ENCODE data around the gene ATXN1.

DNA sequence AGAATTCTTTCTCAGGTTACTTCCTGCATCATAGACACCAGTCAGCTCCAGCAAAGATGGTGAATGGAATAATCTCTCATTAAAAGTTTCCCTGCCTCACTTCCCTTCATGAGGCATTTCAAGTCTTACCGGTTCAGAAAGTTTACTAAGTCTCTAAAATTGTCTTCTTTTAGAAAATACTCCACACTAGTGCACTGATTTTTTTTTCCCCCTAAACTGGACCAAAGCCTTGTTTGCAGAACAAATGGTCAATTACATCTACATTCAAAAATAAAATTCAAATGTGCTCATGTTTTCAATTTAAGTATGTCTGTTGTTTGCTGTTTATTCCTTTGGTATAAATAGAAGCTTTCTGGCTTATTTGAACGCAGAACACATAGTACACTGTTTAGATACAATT, 411.7 kb downstream of the ATXN1 start:
- no peak for TF ChIP-seq POLR2A (IDR thresholded peaks at IDR 0.05; ENCODE audit: insufficient read depth in 1 of 2, low read depth in 2 of 2, low read length in 2 of 2)
- no peak for TF ChIP-seq CAMTA2 (CRISPR knock-in tag; IDR thresholded peaks at IDR 0.05; ENCODE audit: borderline replicate concordance)
- no peak for TF ChIP-seq ZNF34 (CRISPR knock-in tag; IDR thresholded peaks at IDR 0.05; ENCODE audit: borderline replicate concordance)
- TF ChIP-seq, protein P1, sequence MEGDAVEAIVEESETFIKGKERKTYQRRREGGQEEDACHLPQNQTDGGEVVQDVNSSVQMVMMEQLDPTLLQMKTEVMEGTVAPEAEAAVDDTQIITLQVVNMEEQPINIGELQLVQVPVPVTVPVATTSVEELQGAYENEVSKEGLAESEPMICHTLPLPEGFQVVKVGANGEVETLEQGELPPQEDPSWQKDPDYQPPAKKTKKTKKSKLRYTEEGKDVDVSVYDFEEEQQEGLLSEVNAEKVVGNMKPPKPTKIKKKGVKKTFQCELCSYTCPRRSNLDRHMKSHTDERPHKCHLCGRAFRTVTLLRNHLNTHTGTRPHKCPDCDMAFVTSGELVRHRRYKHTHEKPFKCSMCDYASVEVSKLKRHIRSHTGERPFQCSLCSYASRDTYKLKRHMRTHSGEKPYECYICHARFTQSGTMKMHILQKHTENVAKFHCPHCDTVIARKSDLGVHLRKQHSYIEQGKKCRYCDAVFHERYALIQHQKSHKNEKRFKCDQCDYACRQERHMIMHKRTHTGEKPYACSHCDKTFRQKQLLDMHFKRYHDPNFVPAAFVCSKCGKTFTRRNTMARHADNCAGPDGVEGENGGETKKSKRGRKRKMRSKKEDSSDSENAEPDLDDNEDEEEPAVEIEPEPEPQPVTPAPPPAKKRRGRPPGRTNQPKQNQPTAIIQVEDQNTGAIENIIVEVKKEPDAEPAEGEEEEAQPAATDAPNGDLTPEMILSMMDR (CRISPR knock-in tag; IDR thresholded peaks at IDR 0.05) = no peak
- TF ChIP-seq ZNF432 (CRISPR knock-in tag; IDR thresholded peaks at IDR 0.05; ENCODE audit: borderline replicate concordance) = no peak
- no peak for TF ChIP-seq ZBTB7A (CRISPR knock-in tag; IDR thresholded peaks at IDR 0.05)
- no peak for TF ChIP-seq ZNF224 (CRISPR knock-in tag; IDR thresholded peaks at IDR 0.05)
- TF ChIP-seq, protein P2, sequence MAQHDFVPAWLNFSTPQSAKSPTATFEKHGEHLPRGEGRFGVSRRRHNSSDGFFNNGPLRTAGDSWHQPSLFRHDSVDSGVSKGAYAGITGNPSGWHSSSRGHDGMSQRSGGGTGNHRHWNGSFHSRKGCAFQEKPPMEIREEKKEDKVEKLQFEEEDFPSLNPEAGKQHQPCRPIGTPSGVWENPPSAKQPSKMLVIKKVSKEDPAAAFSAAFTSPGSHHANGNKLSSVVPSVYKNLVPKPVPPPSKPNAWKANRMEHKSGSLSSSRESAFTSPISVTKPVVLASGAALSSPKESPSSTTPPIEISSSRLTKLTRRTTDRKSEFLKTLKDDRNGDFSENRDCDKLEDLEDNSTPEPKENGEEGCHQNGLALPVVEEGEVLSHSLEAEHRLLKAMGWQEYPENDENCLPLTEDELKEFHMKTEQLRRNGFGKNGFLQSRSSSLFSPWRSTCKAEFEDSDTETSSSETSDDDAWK (CRISPR knock-in tag; IDR thresholded peaks at IDR 0.05) = no peak
- TF ChIP-seq, protein P3, sequence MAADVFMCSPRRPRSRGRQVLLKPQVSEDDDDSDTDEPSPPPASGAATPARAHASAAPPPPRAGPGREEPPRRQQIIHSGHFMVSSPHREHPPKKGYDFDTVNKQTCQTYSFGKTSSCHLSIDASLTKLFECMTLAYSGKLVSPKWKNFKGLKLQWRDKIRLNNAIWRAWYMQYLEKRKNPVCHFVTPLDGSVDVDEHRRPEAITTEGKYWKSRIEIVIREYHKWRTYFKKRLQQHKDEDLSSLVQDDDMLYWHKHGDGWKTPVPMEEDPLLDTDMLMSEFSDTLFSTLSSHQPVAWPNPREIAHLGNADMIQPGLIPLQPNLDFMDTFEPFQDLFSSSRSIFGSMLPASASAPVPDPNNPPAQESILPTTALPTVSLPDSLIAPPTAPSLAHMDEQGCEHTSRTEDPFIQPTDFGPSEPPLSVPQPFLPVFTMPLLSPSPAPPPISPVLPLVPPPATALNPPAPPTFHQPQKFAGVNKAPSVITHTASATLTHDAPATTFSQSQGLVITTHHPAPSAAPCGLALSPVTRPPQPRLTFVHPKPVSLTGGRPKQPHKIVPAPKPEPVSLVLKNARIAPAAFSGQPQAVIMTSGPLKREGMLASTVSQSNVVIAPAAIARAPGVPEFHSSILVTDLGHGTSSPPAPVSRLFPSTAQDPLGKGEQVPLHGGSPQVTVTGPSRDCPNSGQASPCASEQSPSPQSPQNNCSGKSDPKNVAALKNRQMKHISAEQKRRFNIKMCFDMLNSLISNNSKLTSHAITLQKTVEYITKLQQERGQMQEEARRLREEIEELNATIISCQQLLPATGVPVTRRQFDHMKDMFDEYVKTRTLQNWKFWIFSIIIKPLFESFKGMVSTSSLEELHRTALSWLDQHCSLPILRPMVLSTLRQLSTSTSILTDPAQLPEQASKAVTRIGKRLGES (CRISPR knock-in tag; IDR thresholded peaks at IDR 0.05; ENCODE audit: borderline replicate concordance) = no peak
- TF ChIP-seq, protein P4, sequence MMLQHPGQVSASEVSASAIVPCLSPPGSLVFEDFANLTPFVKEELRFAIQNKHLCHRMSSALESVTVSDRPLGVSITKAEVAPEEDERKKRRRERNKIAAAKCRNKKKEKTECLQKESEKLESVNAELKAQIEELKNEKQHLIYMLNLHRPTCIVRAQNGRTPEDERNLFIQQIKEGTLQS (CRISPR knock-in tag; IDR thresholded peaks at IDR 0.05) = no peak
